Sigmoid colon (tissue), 4 donors: ENCODE results near the gene MUC16.

Source experiments
- CTCF ChIP-seq, 4 experiments: fragments of 450-650 bp in 3 of 4; fragments of 200-600 bp in 1 of 4; IDR thresholded peaks; one replicate each; pipeline ENCODE4 v1.5.1; 2016 to 2019; ENCODE audit warnings: antibody characterized with exemption in 4 of 4, mild to moderate bottlenecking in 3 of 4, moderate library complexity in 2 of 4
- EP300 ChIP-seq, 4 donors: sonication (generic); formaldehyde crosslinking; IDR thresholded peaks; one replicate each; pipeline ENCODE4 v1.6.1; 2017; ENCODE audit warnings: antibody characterized with exemption in 4 of 4
- POLR2A ChIP-seq, 2 donors: fragments of 450-650 bp; IDR thresholded peaks; one replicate each; pipeline ENCODE4 v1.6.1; 2016; ENCODE audit warnings: antibody characterized with exemption in 2 of 2, mild to moderate bottlenecking in 2 of 2, moderate library complexity in 2 of 2
- POLR2AphosphoS5 ChIP-seq, 4 donors: sonication (generic); formaldehyde crosslinking; IDR thresholded peaks; one replicate each; pipeline ENCODE4 v1.6.1; 2017; ENCODE audit warnings: antibody characterized with exemption in 4 of 4

- TF ChIP-seq CTCF (IDR thresholded peaks at IDR 0.05), result no peak
- TF ChIP-seq POLR2AphosphoS5 (IDR thresholded peaks at IDR 0.05), result no peak
- no peak for TF ChIP-seq EP300 (IDR thresholded peaks at IDR 0.05)
- TF ChIP-seq POLR2A (IDR thresholded peaks at IDR 0.05), result no peak
Measured at GRCh38 chr19:9046694-9047093, 36.5 kb upstream of the MUC16 start.
